ENCODE measurements around the gene KRAS. TPM values are rescaled to one million over a fixed set of nuclear protein-coding genes. Genes with fewer than 3 reads are reported as not detected.

The KRAS gene
- total and polyA plus RNA-seq, 2 of the 13 experiments (the other 11 are each of a cell fraction or from before 2014, with no cell fraction given) = 6.5 to 9.8 TPM

GRCh38 chr12:25197608-25198007 lies 53.1 kb downstream of the KRAS start:
- POLR2A ChIA-PET = no interaction called here
- FAIRE-seq (no peak), ATAC-seq (no peak), DNase-seq (ENCODE audit: low spot score) (no peak)
- Histone ChIP-seq H2AFZ (ENCODE audit: low read length) (no peak overlapping the region), H3K4me3 (replicated peaks in 1 of 3; ENCODE audit: insufficient read depth in 1 of 3, low read depth in 2 of 3, low read length in 3 of 3) (no peak overlapping the region), H3K36me3 (replicated peaks in 1 of 2; ENCODE audit: control insufficient read depth in 1 of 2, insufficient read depth in 2 of 2, low read length in 2 of 2) (no peaks in the 10 kb centered on the region), H3K9me3 (ENCODE audit: low read length) (no peaks in the 10 kb centered on the region), H3K9ac (ENCODE audit: insufficient read depth, low read depth, low read length) (no peak overlapping the region), H3K4me1 (ENCODE audit: insufficient read depth, low read length) (peaks cover 20% of the 10 kb centered on the region), H3K27ac (ENCODE audit: extremely low read length, insufficient read depth, low read length) (no peak overlapping the region), H3K27me3 (ENCODE audit: control insufficient read depth in 1 of 2, insufficient read depth in 2 of 2, low read length in 2 of 2) (no peaks in the 10 kb centered on the region), H4K20me1 (ENCODE audit: insufficient read depth, low read length) (no peaks in the 10 kb centered on the region), H3K4me2 (ENCODE audit: low read depth, low read length) (no peak overlapping the region), H3K79me2 (ENCODE audit: insufficient read depth, low read length) (no peaks in the 10 kb centered on the region)
- in situ Hi-C loops (cut with HindIII; ENCODE audit: extremely low pct_ligation_motif_present, low pct_unique_long_range_greater_than_20kb) = no loop called here
- intact Hi-C loops (cut with micrococcal nuclease; ENCODE audit: unreplicated experiment) = loop anchor here (5.0 kb wide), 1 partner anchor 1200 kb away; no protein-coding TSS in a partner anchor
- no peak for TF ChIP-seq REST (IDR thresholded peaks at IDR 0.05; ENCODE audit: borderline replicate concordance in 1 of 2, low read depth in 1 of 2, low read length in 2 of 2)
- 92% methylated on average over 2 of the region's 2 CpGs for WGBS (ENCODE audit: low lambda C conversion rate)
- BruUV-seq (replicated peaks) = no TSS peak
- CTCF ChIA-PET (ENCODE audit: low intra/inter-chr PET ratio, low total read pairs) = no interaction called here

DNA sequence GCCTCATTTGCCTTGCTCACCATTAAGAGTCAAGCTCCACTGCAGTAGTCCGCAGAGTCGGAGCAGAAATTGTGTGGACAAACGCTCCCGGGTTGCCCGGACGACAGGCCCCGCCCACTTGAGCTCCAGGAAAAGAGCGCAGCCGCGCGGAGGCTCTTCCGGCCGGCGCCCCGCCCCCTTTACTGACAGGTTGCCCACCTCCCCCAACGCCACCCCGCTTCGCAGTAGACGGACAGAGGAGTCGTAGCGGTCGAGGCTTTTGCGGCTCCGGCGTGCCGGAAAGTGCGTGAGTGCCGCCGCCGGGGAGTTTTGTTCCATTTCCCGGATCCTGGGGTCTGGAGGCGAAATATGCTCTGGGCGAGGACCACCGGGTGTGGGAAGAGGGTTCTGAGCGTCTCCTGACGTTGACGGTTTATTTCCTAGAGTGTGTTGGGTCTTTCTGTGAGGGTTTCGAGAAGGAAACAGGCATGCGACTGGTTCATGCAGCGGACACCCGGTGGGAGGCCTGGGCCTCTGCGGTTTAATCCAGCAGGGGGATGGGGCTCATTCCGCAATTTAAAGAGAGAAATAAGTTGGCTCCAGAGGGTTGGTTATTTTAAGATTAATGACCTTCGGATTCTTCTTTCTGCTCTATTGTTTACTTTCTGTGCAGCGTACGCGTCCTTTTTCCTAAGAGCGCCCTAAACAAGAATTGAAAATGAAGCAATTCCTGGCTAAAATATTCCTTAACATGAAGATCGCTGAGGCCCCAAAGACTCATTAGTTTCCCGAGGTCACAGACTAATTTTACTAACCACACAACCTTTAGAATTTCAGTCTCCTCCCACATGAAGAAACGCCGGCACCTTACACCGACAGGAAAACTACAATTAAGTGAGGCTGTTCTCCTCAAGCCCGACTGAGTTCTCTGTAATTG lies 55.4 kb downstream of the KRAS start, which contains the start of the genes DNAI7 and ETFRF1:
TSS of gene DNAI7 (minus strand) at position 105 of the 916 bp plus-strand sequence. CDS start at position 23, 82 bp downstream.
TSS of gene ETFRF1 (plus strand) at position 182 of the 916 bp plus-strand sequence. CDS start 8,720 bp downstream, outside the sequence.
- in situ Hi-C loops (cut with HindIII; ENCODE audit: extremely low pct_ligation_motif_present, low pct_unique_long_range_greater_than_20kb) (no loop called here), intact Hi-C loops (cut with micrococcal nuclease; ENCODE audit: unreplicated experiment) (loop anchor here (1.0 to 5.0 kb wide), 2 partner anchors 55 to 1202 kb away; partner anchors contain the start of gene KRAS)
- FAIRE-seq (peak; percentile 51), DNase-seq (ENCODE audit: low spot score) (peak; percentile 91), ATAC-seq (peak; percentile 97)
- TSS peak; percentile 88 for BruUV-seq (replicated peaks)
- no peaks in the 10 kb centered on the region for H3K36me3 ChIP-seq (replicated peaks in 1 of 2; ENCODE audit: control insufficient read depth in 1 of 2, insufficient read depth in 2 of 2, low read length in 2 of 2)
- peaks cover 20% of the 10 kb centered on the region for H3K4me1 ChIP-seq (ENCODE audit: insufficient read depth, low read length)
- H3K9ac ChIP-seq (ENCODE audit: insufficient read depth, low read depth, low read length) = peak within 1 kb of the TSS; percentile 93
- H2AFZ ChIP-seq (ENCODE audit: low read length) = peak within 1 kb of the TSS; percentile 57
- H3K9me3 ChIP-seq (ENCODE audit: low read length) = no peaks in the 10 kb centered on the region
- peak within 1 kb of the TSS; percentile 79 to 90 (median 81) for H3K4me3 ChIP-seq (replicated peaks in 1 of 3; ENCODE audit: insufficient read depth in 1 of 3, low read depth in 2 of 3, low read length in 3 of 3)
- WGBS (ENCODE audit: low lambda C conversion rate) = under 1% methylated on average over 23 of the region's 54 CpGs
- H3K4me2 ChIP-seq (ENCODE audit: low read depth, low read length) = peak within 1 kb of the TSS; percentile 99
- ChIA-PET CTCF (ENCODE audit: low intra/inter-chr PET ratio, low total read pairs) (no interaction called here), POLR2A (interaction anchor here (0.5 to 1.0 kb wide), 6 partner anchors 11 to 243 kb away, joined by 3 to 7 read pairs (median 4); partner anchors contain the start of gene KRAS)
- no peaks in the 10 kb centered on the region for H3K79me2 ChIP-seq (ENCODE audit: insufficient read depth, low read length)
- H3K27ac ChIP-seq (ENCODE audit: extremely low read length, insufficient read depth, low read length) = peak within 1 kb of the TSS; percentile 92
- H4K20me1 ChIP-seq (ENCODE audit: insufficient read depth, low read length) = no peaks in the 10 kb centered on the region
- no peaks in the 10 kb centered on the region for H3K27me3 ChIP-seq (ENCODE audit: control insufficient read depth in 1 of 2, insufficient read depth in 2 of 2, low read length in 2 of 2)
- no peak for TF ChIP-seq ZNF251 (CRISPR knock-in tag; IDR thresholded peaks at IDR 0.05)
- TF ChIP-seq, protein P1, sequence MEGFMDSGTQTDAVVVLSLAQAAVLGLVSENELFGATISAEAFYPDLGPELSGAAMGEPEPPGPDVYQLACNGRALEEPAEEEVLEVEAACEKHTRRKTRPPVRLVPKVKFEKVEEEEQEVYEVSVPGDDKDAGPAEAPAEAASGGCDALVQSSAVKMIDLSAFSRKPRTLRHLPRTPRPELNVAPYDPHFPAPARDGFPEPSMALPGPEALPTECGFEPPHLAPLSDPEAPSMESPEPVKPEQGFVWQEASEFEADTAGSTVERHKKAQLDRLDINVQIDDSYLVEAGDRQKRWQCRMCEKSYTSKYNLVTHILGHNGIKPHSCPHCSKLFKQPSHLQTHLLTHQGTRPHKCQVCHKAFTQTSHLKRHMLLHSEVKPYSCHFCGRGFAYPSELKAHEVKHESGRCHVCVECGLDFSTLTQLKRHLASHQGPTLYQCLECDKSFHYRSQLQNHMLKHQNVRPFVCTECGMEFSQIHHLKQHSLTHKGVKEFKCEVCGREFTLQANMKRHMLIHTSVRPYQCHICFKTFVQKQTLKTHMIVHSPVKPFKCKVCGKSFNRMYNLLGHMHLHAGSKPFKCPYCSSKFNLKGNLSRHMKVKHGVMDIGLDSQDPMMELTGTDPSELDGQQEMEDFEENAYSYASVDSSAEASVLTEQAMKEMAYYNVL (CRISPR knock-in tag; IDR thresholded peaks at IDR 0.05; ENCODE audit: borderline replicate concordance) = no peak
- TF ChIP-seq ZNF343 (CRISPR knock-in tag; IDR thresholded peaks at IDR 0.05) = peak; percentile 78
- peak; percentile 70; the same call in 1 of the 2 replicates for TF ChIP-seq ZNF441 (CRISPR knock-in tag; IDR thresholded peaks at IDR 0.05; ENCODE audit: borderline replicate concordance)
- 0 out of 2 replicates have a peak, but pooled peaks have one; percentile 56 for TF ChIP-seq ZNF878 (CRISPR knock-in tag; IDR thresholded peaks at IDR 0.05)
- TF ChIP-seq, protein P2, sequence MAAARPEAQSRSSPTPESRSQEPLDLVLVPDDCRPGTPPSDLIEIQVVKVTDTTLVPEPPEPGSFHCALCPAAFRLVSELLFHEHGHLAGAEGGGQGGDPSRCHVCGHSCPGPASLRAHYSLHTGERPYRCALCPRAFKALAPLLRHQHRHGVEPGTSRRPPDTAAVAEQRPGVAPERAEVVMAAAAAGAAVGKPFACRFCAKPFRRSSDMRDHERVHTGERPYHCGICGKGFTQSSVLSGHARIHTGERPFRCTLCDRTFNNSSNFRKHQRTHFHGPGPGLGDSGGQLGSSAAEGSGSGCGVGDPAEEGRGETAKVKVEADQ (CRISPR knock-in tag; IDR thresholded peaks at IDR 0.05; ENCODE audit: borderline replicate concordance) = peak; percentile 75; the same call in 1 of the 2 replicates
